ENCODE measurements around the gene HSPB6. TPM values are rescaled to one million over a fixed set of nuclear protein-coding genes. Genes with fewer than 3 reads are reported as not detected.

The HSPB6 gene
- total RNA-seq, 1 donor = 297 TPM

DNA sequence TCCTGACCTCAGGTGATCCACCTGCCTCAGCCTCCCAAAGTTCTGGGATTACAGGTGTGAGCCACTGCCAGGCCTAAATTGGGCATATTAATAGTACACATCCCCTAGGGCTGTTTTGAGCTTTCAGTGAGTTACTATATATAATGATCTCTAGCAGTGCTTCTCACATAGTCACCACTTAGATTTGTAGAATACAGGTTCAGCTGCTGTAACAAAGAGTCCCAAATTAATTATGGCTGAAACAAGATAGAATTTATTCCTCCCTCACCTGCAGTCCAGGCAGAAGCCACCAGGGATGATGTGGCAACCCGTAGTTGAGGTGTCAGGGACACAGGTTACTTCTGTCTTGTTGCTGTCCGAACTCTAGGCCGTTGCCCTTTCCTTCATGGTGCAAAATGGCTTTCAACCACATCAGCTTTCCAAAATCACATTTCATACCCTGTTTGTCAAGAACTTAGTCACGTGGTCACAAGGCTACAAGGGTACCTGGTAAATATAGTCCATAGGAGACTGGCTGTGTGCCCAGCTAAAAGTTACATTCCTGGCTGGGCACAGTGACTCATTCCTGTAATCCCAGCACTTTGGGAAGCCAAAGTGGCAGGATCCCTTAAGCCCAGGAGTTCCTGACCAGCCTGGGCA, 4.0 kb upstream of the HSPB6 start:
- no peak for DNase-seq (ENCODE audit: low read depth)
- TF ChIP-seq, protein P1, sequence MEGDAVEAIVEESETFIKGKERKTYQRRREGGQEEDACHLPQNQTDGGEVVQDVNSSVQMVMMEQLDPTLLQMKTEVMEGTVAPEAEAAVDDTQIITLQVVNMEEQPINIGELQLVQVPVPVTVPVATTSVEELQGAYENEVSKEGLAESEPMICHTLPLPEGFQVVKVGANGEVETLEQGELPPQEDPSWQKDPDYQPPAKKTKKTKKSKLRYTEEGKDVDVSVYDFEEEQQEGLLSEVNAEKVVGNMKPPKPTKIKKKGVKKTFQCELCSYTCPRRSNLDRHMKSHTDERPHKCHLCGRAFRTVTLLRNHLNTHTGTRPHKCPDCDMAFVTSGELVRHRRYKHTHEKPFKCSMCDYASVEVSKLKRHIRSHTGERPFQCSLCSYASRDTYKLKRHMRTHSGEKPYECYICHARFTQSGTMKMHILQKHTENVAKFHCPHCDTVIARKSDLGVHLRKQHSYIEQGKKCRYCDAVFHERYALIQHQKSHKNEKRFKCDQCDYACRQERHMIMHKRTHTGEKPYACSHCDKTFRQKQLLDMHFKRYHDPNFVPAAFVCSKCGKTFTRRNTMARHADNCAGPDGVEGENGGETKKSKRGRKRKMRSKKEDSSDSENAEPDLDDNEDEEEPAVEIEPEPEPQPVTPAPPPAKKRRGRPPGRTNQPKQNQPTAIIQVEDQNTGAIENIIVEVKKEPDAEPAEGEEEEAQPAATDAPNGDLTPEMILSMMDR (IDR thresholded peaks at IDR 0.05; ENCODE audit: insufficient read depth, low read length) = no peak
- no peak overlapping the region for H3K4me3 ChIP-seq (ENCODE audit: low read depth, low read length)

DNA sequence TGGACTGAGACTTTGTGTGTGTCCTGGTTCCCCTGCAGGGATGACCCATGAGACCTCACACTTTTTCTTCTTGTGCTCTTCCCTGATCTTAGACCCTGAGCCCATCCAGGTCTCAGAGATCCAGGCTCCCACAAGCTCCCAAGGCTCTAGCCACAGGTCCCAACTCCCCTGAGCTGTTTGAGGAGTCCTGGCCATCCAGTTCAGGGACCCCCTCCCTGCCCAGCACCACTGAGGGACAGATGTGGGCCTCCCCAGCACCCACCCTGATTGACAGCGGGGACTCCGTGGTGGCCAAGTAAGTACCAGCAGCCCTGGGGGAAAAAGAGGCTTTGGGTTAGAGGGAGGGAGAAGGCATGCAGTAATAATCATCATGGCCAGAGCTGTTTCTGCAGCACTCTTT, 2.9 kb upstream of the HSPB6 start:
- no peak for DNase-seq (ENCODE audit: low read depth)
- H3K4me3 ChIP-seq (ENCODE audit: low read depth, low read length) = no peak overlapping the region
- TF ChIP-seq, protein P1 (IDR thresholded peaks at IDR 0.05; ENCODE audit: insufficient read depth, low read length) = no peak

- DNase-seq (ENCODE audit: low read depth) = peak; percentile 100
- TF ChIP-seq, protein P1 (IDR thresholded peaks at IDR 0.05; ENCODE audit: insufficient read depth, low read length) = no peak
- H3K4me3 ChIP-seq (ENCODE audit: low read depth, low read length) = peak within 1 kb of the TSS; percentile 100
These were observed 1.1 kb upstream of the HSPB6 start, which contains the start of gene PROSER3 for GRCh38 chr19:35757749-35758608. PROSER3 (plus strand) TSS chr19:35758176; CDS start chr19:35758216, 40 bp downstream.

GRCh38 chr19:35757231-35757748, 461 bp upstream of the HSPB6 start:
- DNase-seq (ENCODE audit: low read depth) = peak; percentile 100
- TF ChIP-seq, protein P1 (IDR thresholded peaks at IDR 0.05; ENCODE audit: insufficient read depth, low read length) = no peak
- peak overlapping the region; percentile 91 for H3K4me3 ChIP-seq (ENCODE audit: low read depth, low read length)

GRCh38 chr19:35755550-35756376, 1.1 kb downstream of the HSPB6 start:
- TF ChIP-seq, protein P1 (IDR thresholded peaks at IDR 0.05; ENCODE audit: insufficient read depth, low read length) = no peak
- peak; percentile 85 for DNase-seq (ENCODE audit: low read depth)
- peak overlapping the region; percentile 91 for H3K4me3 ChIP-seq (ENCODE audit: low read depth, low read length)

- TF ChIP-seq, protein P1 (IDR thresholded peaks at IDR 0.05; ENCODE audit: insufficient read depth, low read length) = no peak
- H3K4me3 ChIP-seq (ENCODE audit: low read depth, low read length) = peak overlapping the region; percentile 91
- DNase-seq (ENCODE audit: low read depth) = no peak
These were observed 1.7 kb downstream of the HSPB6 start for GRCh38 chr19:35755131-35755549.
